ENCODE measurements around the gene SALL3.

SALL3 gene

DNA sequence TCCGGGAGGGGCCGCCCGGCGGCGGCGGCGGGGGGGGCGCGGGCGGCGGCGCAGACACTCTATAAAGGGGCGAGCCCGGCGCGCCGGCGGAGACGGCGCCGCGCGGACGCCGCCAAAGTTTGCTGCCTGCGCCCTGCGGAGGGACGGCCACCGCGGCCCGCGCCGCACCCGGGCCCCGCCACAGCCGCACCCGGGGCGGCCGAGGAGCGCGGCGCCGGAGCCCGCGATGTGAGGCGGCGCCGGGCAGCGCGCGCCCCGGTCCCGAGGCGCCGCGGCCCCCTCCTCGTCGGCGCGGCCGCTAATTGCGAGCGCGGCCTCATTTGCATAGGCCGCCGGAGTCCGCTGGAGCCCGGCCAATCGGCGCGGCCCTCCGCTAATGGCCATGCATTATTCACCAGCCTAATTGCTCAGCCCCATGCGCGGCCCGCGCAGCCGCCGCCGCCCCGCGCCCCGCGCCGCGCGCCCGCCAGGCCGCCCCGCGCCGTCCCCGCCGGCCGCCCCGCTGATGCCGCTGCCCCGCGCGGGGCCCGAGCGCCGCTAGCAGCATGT lies at the start of gene SALL3:
Gene SALL3 (plus strand): TSS at position 89 of the 549 bp plus-strand sequence. CDS start 457 bp downstream, at position 546.
- in situ Hi-C loops (cut with HindIII; ENCODE audit: low sequenced_read_pairs), result no loop called here
- TF ChIP-seq, protein P1, sequence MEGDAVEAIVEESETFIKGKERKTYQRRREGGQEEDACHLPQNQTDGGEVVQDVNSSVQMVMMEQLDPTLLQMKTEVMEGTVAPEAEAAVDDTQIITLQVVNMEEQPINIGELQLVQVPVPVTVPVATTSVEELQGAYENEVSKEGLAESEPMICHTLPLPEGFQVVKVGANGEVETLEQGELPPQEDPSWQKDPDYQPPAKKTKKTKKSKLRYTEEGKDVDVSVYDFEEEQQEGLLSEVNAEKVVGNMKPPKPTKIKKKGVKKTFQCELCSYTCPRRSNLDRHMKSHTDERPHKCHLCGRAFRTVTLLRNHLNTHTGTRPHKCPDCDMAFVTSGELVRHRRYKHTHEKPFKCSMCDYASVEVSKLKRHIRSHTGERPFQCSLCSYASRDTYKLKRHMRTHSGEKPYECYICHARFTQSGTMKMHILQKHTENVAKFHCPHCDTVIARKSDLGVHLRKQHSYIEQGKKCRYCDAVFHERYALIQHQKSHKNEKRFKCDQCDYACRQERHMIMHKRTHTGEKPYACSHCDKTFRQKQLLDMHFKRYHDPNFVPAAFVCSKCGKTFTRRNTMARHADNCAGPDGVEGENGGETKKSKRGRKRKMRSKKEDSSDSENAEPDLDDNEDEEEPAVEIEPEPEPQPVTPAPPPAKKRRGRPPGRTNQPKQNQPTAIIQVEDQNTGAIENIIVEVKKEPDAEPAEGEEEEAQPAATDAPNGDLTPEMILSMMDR (IDR thresholded peaks at IDR 0.05; ENCODE audit: low read depth, low read length), result no peak
- DNase-seq (ENCODE audit: low read depth, low spot score), result no peak
- H3K4me3 ChIP-seq (ENCODE audit: low read depth, low read length), result peak within 1 kb of the TSS; percentile 40

DNA sequence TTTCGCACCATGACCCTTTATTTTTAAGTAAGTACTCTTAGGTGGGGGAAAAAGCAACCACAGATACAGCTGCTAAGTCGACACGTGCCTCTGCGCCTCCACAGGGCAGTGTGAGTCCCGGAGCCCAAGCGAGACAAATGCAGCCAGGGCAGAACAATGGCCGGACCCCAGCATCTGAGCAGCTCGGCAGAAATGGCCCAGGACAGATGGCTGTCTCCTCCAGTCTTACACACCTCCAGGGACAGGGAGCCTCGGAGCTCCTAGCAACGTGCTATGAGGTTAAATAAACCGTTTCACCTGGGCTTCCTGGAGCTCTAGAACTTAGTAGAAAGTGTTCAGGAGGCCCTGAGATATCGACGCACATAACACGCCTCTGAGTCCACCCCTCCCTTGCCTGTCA lies 47.3 kb upstream of the SALL3 start:
- no peak overlapping the region for H3K4me3 ChIP-seq (ENCODE audit: low read depth, low read length)
- TF ChIP-seq, protein P1 (IDR thresholded peaks at IDR 0.05; ENCODE audit: low read depth, low read length), result no peak
- in situ Hi-C loops (cut with HindIII; ENCODE audit: low sequenced_read_pairs), result no loop called here
- no peak for DNase-seq (ENCODE audit: low read depth, low spot score)

DNA sequence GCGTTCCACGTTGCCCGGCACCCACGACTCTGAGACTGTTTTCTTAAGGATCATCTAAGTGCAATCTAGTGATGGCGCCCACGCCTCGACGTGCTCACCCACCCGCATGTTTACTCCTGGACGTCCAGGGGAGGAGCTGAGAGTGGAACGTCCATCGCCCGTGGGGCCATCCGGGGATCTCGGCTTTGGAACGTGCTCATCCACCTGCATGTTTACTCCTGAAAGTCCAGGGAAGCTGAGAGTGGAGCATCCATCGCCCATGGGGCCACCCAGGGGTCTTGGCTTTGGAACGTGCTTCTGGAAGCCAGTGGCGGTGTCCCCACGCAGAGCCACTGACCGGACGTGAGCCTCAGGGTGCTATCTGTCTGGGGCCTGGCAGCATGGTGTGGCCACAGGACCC lies 45.6 kb upstream of the SALL3 start:
- no peak overlapping the region for H3K4me3 ChIP-seq (ENCODE audit: low read depth, low read length)
- DNase-seq (ENCODE audit: low read depth, low spot score), result no peak
- TF ChIP-seq, protein P1 (IDR thresholded peaks at IDR 0.05; ENCODE audit: low read depth, low read length), result no peak
- in situ Hi-C loops (cut with HindIII; ENCODE audit: low sequenced_read_pairs), result no loop called here

DNA sequence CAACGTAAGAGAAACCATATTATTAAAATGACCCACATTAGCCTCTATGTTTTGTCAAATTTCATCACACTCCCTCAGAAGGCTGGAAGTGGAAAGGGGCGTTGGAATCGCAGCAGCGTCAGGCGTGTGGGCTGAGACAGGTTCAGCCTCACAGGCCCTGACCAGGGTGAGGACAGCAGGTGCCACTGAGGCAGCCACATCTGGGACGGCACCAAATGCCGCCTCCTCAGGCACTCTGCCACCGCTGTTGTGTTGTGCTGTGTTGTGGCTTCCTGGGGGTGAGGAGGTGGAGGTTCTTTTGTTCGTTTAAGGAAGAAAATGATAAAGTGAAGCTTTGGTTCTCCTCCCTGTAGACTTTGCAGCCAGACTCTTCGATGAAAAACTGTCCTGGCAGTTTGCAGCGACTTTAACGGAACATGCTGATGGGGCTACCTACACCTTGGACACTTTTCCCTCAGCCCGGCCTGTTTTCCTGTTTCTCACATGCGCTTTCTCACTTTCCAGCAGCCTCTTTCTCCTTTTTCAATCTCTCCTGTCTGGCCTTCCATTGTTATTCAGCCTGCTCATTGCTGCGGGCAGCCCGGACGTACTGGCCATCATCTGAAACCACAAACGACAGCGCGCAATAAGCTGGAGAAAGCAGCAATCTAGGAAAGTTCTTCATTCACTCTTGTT lies 44.9 kb upstream of the SALL3 start:
- TF ChIP-seq, protein P1 (IDR thresholded peaks at IDR 0.05; ENCODE audit: low read depth, low read length), result no peak
- in situ Hi-C loops (cut with HindIII; ENCODE audit: low sequenced_read_pairs), result no loop called here
- DNase-seq (ENCODE audit: low read depth, low spot score), result no peak
- H3K4me3 ChIP-seq (ENCODE audit: low read depth, low read length), result no peak overlapping the region

DNA sequence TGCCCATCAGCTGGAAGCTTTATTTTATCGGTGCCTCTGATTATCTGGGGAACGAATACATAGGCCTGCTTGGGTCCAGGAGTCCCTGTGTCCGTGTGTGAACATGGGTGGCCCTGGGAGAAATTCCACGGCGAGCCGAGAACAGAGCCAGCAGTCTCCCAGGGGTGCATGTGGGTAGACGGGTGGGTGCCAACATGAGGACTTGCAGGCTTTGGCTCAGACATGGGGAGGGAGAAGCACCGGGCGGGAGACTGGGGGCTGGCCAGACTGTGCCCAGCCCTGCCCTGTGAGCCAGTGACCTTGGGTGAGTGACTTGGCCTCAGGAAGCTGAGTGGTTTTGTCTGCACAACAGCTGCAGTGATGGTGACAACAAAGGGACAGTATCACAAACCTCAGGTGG lies 44.2 kb upstream of the SALL3 start:
- H3K4me3 ChIP-seq (ENCODE audit: low read depth, low read length), result no peak overlapping the region
- in situ Hi-C loops (cut with HindIII; ENCODE audit: low sequenced_read_pairs), result no loop called here
- DNase-seq (ENCODE audit: low read depth, low spot score), result no peak
- TF ChIP-seq, protein P1 (IDR thresholded peaks at IDR 0.05; ENCODE audit: low read depth, low read length), result no peak

DNA sequence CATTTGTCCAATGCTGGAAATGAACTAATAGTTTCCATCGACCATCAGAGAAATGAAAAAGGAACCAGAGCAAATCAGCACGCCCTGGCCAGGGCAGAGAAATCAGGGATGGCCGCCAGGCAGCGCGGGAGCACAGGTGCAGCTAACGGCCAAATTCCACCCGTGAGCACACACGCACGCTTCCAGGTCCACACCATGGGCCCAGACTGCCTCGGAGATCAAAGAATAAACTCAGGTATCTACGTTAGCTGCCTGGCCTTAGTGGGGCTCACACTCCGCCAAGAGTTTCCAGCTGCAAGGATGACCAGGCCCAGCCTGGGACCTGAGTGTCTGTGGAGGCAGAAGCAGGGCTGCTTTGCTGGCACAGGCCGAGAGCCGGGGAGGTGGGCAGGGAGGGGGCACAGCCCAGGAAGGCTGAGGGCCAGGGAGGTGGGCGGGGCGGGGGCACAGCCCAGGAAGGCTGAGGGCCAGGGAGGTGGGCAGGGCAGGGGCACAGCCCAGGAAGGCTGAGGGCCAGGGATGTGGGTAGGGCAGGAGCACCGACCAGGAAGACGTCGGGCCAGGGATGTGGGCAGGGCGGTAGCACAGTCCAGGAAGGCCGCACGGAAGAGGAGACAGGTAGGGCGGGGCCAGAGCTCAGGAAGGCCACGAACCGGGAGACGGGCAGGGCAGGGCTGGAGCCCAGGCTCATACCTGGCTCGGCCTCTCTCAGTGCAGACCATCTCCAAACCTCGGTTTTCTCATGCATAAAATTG lies 43.2 kb upstream of the SALL3 start:
- no peak overlapping the region for H3K4me3 ChIP-seq (ENCODE audit: low read depth, low read length)
- no peak for DNase-seq (ENCODE audit: low read depth, low spot score)
- TF ChIP-seq, protein P1 (IDR thresholded peaks at IDR 0.05; ENCODE audit: low read depth, low read length), result no peak
- in situ Hi-C loops (cut with HindIII; ENCODE audit: low sequenced_read_pairs), result no loop called here

All from astrocyte of the spinal cord (primary cell).